GM12875 (cell line): Measurements from ENCODE around the gene DPEP1.

Experiments
- H3K4me3 ChIP-seq: one replicate; pipeline ENCODE4 v1.5.1; 2011; ENCODE audit warnings: low read depth, low read length, control low read depth
- TF ChIP-seq, protein P1 (sequence below): IDR thresholded peaks from 2 replicates; pipeline ENCODE4 v1.5.1; 2011; ENCODE audit warnings: low read depth, mild to moderate bottlenecking, control low read depth, inconsistent platforms, low read length, moderate library complexity, borderline replicate concordance; ENCODE audit not compliant: insufficient read depth

Gene DPEP1

DNA sequence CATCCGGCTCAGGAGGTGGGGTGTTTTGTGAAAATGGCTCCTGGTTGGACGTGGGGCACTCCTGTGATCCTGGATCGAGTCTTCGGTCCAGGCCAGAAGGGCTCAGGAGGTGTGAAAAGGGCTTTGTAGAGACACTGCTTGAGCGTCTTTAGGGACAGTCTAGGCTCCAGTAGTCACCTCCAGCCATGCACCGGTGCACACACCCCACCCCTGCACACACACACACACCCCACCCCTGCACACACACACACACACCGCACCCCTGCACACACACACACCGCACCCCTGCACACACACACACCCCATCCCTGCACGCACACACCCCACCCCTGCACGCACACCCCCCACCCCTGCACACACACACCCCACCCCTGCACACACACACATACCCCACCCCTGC lies 25.0 kb downstream of the DPEP1 start:
- TF ChIP-seq, protein P1, sequence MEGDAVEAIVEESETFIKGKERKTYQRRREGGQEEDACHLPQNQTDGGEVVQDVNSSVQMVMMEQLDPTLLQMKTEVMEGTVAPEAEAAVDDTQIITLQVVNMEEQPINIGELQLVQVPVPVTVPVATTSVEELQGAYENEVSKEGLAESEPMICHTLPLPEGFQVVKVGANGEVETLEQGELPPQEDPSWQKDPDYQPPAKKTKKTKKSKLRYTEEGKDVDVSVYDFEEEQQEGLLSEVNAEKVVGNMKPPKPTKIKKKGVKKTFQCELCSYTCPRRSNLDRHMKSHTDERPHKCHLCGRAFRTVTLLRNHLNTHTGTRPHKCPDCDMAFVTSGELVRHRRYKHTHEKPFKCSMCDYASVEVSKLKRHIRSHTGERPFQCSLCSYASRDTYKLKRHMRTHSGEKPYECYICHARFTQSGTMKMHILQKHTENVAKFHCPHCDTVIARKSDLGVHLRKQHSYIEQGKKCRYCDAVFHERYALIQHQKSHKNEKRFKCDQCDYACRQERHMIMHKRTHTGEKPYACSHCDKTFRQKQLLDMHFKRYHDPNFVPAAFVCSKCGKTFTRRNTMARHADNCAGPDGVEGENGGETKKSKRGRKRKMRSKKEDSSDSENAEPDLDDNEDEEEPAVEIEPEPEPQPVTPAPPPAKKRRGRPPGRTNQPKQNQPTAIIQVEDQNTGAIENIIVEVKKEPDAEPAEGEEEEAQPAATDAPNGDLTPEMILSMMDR: no peak

DNA sequence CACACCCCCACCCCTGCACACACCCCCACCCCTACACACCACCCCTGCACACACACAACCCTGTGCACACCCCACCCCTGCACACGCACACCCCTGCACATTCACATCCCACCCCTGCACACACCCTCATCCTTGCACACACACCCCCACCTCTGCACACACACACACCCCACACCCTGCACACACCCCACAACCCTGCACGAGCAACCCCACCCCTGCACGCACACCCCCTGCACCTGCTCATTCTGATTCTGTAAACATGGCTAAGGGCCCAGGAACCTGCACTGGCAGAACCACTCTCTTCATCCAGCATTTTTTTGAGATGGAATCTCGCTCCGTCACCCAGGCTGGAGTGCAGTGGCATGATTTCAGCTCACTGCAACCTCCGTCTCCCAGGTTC lies 25.9 kb downstream of the DPEP1 start:
- no peak overlapping the region for H3K4me3 ChIP-seq
- TF ChIP-seq, protein P1: no peak

More for the DNA sequence above, 25.0 kb downstream of the DPEP1 start:
- H3K4me3 ChIP-seq: no peak overlapping the region

DNA sequence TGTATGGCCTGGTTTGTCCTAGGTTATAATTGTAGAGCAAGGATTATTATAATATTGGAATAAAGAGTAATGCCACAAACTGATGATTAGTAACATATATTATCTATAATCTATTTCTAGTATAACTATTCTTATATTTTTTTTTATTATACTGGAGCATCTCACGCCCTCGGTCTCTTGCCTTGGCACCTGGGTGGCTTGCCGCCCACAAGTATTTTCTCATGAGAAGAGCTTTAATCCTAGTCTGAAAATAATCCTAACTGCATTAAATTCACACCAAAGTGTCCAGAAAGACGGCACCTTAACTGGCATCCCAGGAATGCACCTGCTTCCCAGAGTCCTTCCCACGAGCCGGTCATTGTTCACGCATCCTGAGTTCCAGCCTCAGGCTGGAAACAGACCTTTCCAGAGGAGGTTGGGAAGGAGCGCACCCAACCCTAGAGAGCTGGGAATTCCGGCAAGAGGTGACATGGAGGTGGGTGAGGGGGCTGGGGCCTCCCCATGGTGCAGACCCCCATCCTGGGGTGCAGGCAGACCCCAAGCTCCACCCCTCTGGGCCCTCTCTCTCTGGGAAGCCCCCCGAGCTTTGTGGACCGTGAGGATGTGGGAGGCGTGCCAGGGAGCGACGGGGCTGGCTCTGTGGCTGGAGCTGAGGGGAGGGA lies 28.1 kb downstream of the DPEP1 start:
- TF ChIP-seq, protein P1: no peak
- H3K4me3 ChIP-seq: no peak overlapping the region

DNA sequence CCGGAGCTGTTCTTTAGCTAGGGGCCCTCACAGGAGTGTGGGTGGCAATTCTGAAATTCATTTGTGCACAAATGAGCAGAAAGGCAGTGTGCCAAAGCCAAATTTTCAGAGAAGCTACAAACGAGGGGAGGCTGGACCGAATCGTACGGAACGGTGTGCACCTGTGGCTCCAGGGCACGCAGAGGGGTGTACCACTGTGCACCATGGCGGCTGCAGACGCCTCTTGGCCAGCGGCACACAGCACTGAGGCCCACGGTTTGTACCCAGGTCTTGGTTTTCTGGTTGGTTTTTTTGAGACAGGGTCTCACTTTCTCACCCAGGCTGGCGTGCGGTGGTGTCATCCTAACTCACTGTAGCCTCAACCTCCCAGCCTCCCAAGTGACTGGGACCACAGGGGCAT lies 29.1 kb downstream of the DPEP1 start:
- H3K4me3 ChIP-seq: no peak overlapping the region
- TF ChIP-seq, protein P1: no peak

DNA sequence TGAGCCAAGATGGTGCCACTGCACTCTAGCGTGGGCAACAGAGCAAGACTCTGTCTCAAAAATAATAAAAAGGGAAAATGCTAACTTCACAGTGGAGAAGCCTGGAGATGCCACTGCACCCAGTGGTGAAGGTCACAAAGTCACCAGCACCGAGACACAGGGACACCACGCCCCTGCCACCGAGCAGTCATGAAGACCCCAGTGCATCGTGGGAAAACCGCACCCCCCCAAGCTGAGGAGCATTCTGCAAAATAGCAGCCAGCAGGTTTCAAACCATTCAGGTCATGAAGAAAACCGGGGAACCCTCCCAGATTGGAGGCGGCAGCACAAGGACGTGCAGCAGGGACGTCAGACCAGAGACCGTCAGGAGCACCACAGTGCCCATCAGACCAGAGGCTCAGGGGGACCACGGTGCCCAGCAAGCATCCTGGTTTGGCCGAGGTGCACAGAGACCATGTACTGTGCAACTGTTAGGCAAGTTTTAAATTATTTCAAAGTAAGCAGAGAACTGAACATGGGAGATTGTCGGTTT lies 30.4 kb downstream of the DPEP1 start:
- H3K4me3 ChIP-seq: no peak overlapping the region
- TF ChIP-seq, protein P1: no peak

DNA sequence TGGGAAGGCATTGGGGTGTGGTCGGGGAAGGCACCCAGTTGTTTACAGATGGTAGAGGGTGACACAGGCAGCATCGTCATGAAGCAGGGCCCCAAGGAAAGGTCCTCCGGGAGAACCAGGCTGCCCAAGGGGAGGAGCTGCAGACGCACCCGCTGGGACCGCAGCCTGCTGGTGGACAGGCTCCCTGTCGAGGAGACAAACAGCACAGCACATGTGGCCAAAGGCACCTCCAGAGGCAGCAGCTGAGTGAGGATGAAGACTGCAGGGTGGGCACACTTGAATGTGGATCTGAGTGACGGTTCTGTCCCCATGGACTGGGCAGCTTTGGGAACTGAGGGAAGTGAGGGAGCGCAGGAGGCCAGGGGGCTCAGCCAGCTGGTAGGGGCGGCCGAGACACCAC lies 31.7 kb downstream of the DPEP1 start:
- TF ChIP-seq, protein P1: no peak

DNA sequence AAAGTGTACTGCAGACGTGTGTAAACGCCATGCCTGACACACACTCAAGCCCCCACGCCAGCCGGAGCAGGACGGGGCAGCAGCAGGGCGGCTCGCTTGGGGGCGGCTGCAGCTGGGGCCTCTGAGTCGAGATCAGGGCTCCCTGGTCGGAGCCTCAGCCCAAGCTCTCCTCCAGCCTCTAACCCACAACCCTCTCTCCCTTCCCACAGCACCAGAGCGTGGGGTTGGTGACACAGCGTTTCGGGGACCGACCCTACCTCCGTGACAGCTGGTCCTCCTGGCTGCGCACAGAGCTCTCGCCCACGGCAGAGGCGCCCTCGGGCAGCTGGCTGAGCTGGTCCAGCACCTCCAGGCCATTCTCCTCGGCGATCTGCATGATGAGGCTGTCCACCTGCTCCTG lies 32.8 kb downstream of the DPEP1 start:
- TF ChIP-seq, protein P1: no peak
- H3K4me3 ChIP-seq: no peak overlapping the region

More for the DNA sequence above, 31.7 kb downstream of the DPEP1 start:
- H3K4me3 ChIP-seq: no peak overlapping the region
